Activated CD8-positive, alpha-beta T cell treated with anti-CD3 and anti-CD28 coated beads for 36 hours (primary cell): ENCODE data around the gene CHTOP. TPM values are rescaled to one million over a fixed set of nuclear protein-coding genes. Genes with fewer than 3 reads are reported as not detected.

Experiments used
- ATAC-seq: fragments of 200-7000 bp; cut with Tn5 transposase; one replicate; pipeline ENCODE4 v1.10.0; 2021; ENCODE audit warnings: mild to moderate bottlenecking, moderate library complexity
- CTCF ChIA-PET: fragments of 350-600 bp; sonication (Branson Sonifier 250); formaldehyde crosslinking; loops from one replicate; lab custom pipeline; 2021; ENCODE audit warnings: antibody characterized with exemption; lab: Charles Lee
- POLR2A ChIA-PET: fragments of 350-600 bp; sonication (Branson Sonifier 250); formaldehyde crosslinking; loops from one replicate; lab custom pipeline; 2021; ENCODE audit warnings: antibody characterized with exemption; lab: Charles Lee
- DNase-seq: peaks from one replicate; pipeline ENCODE4 v3.0.0-alpha.2; 2020
- H3K27ac Mint-ChIP-seq: one replicate; pipeline ENCODE4 v1.8.0; 2021; ENCODE audit warnings: mild to moderate bottlenecking, mixed read lengths
- H3K27me3 Mint-ChIP-seq: one replicate; pipeline ENCODE4 v1.8.0; 2021; ENCODE audit warnings: mixed read lengths
- H3K36me3 Mint-ChIP-seq: one replicate; pipeline ENCODE4 v1.8.0; 2021; ENCODE audit warnings: low read depth, mixed read lengths
- H3K4me1 Mint-ChIP-seq: one replicate; pipeline ENCODE4 v1.8.0; 2021; ENCODE audit warnings: low read depth, mixed read lengths
- H3K4me3 Mint-ChIP-seq: one replicate; pipeline ENCODE4 v1.8.0; 2021; ENCODE audit warnings: mild to moderate bottlenecking, moderate library complexity, mixed read lengths
- H3K9me3 Mint-ChIP-seq: one replicate; pipeline ENCODE4 v1.8.0; 2021; ENCODE audit warnings: mixed read lengths
- intact Hi-C: fragments of 100-400 bp; cut with micrococcal nuclease; formaldehyde crosslinking; loops from one replicate; pipeline ENCODE4 v1.10.0; 2022
- total RNA-seq, 2 experiments: library from RNA; stranded (reverse); gene quantifications; one replicate each; pipeline ENCODE4 v1.2.3, GENCODE V29; 2021
- TF ChIP-seq, protein P1 (sequence below): fragments of 200-600 bp; IDR thresholded peaks from one replicate; pipeline ENCODE4 v1.8.0; 2022; ENCODE audit warnings: antibody characterized with exemption, mild to moderate bottlenecking

The CHTOP gene
- total RNA-seq, 2 experiments from 2014 or later, result 76.8 to 83.2 TPM

DNA sequence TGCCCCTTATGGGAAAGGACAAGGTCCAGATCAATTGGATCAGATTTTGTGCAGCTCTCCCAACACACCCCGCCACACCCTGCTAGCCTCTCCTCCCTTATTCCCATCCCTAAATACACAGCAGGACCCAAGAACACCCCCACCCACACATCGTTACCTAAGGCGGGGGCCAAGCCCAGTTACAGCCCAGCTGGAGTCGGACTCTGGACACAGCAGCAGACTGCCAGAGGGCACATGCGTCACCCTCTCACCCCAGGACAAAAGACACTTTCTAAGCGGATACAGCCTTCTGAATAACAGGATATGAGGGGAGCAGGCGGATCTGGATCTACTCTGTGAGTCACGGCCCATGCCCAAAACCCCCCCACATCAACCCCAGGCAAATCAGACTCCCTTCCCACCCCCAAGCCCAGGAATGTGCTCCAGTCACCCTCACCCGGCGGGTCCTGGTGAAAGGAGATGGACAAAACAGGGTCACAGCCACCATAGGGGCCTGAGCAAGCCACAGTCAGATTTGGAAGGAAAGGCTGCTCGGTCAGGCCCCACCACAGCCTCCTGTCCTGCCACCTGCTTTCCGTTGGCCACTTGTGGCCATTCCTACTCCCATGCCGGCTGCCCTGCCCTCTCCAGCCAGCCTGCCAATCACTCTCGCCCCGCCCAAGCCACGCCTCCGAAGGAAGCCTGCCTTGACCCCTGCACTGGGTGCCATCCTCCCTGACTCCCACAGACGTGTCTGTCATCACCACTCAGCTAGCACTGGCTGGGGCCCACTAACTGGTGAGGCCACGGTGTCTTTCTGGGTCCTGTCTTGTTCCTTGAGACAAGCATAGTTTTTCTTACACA, 24.9 kb upstream of the CHTOP start:
- no peak overlapping the region for H3K4me3 Mint-ChIP-seq
- ChIA-PET POLR2A (interaction anchor here (1.4 kb wide), 1 partner anchor 23 kb away, joined by 3 read pairs; no protein-coding TSS in a partner anchor), CTCF (no interaction called here)

GRCh38 chr1:153609585-153609907, 24.3 kb upstream of the CHTOP start:
- intact Hi-C loops, result no loop called here
- Mint-ChIP-seq H3K36me3 (no peaks in the 10 kb centered on the region), H3K9me3 (no peaks in the 10 kb centered on the region), H3K27me3 (no peaks in the 10 kb centered on the region), H3K27ac (no peak overlapping the region), H3K4me1 (no peaks in the 10 kb centered on the region), H3K4me3 (no peak overlapping the region)
- ATAC-seq (no peak), DNase-seq (no peak)
- TF ChIP-seq, protein P1, sequence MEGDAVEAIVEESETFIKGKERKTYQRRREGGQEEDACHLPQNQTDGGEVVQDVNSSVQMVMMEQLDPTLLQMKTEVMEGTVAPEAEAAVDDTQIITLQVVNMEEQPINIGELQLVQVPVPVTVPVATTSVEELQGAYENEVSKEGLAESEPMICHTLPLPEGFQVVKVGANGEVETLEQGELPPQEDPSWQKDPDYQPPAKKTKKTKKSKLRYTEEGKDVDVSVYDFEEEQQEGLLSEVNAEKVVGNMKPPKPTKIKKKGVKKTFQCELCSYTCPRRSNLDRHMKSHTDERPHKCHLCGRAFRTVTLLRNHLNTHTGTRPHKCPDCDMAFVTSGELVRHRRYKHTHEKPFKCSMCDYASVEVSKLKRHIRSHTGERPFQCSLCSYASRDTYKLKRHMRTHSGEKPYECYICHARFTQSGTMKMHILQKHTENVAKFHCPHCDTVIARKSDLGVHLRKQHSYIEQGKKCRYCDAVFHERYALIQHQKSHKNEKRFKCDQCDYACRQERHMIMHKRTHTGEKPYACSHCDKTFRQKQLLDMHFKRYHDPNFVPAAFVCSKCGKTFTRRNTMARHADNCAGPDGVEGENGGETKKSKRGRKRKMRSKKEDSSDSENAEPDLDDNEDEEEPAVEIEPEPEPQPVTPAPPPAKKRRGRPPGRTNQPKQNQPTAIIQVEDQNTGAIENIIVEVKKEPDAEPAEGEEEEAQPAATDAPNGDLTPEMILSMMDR, result no peak
- ChIA-PET CTCF (interaction anchor here (2.2 kb wide), 1 partner anchor 99 kb away, joined by 9 read pairs; no protein-coding TSS in a partner anchor), POLR2A (no interaction called here)

More for the DNA sequence above, 24.9 kb upstream of the CHTOP start:
- no peaks in the 10 kb centered on the region for H3K36me3 Mint-ChIP-seq
- intact Hi-C loops, result no loop called here
- H3K4me1 Mint-ChIP-seq, result no peaks in the 10 kb centered on the region
- H3K27ac Mint-ChIP-seq, result no peak overlapping the region
- no peaks in the 10 kb centered on the region for H3K9me3 Mint-ChIP-seq
- DNase-seq (no peak), ATAC-seq (no peak)
- TF ChIP-seq, protein P1, result no peak
- H3K27me3 Mint-ChIP-seq, result no peaks in the 10 kb centered on the region

GRCh38 chr1:153610334-153610733, 23.5 kb upstream of the CHTOP start:
- DNase-seq (no peak), ATAC-seq (no peak)
- POLR2A ChIA-PET, result interaction anchor here (0.5 kb wide), 1 partner anchor 36 kb away, joined by 3 read pairs; no protein-coding TSS in a partner anchor
- Mint-ChIP-seq H3K27me3 (no peaks in the 10 kb centered on the region), H3K4me3 (no peak overlapping the region), H3K4me1 (no peaks in the 10 kb centered on the region), H3K27ac (no peak overlapping the region), H3K36me3 (no peaks in the 10 kb centered on the region), H3K9me3 (no peaks in the 10 kb centered on the region)
- intact Hi-C loops, result no loop called here
- TF ChIP-seq, protein P1, result no peak
- CTCF ChIA-PET, result interaction anchor here (0.7 to 2.2 kb wide), 3 partner anchors 37 to 99 kb away, joined by 3 to 9 read pairs (median 4); no protein-coding TSS in a partner anchor

DNA sequence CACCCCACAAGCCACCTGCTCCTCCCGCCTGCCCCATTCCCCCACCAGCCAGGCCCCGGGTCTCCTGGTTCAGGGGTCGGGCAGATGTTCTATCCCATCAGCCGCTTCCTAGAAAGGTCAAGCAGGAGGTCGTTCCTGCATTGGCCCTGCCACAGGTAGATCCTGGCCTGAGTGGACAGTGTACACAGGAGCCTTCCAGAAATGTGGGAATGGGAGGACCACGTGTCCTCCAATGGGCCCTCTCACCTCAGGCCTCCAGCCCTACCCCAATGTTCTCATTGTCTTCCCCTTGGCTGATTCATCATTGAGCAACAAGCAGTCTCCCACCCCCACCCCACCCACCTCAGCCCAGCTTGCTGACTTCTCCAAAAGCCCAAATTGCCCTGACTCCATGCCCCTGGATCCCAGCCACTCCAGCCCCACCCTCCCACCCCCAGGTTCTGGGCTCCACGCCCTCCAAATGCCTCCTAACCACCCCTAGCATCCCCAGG, 23.0 kb upstream of the CHTOP start:
- peaks cover 2% of the 10 kb centered on the region for H3K4me1 Mint-ChIP-seq
- H3K27me3 Mint-ChIP-seq, result no peaks in the 10 kb centered on the region
- ATAC-seq (no peak), DNase-seq (no peak)
- ChIA-PET POLR2A (interaction anchor here (0.5 kb wide), 1 partner anchor 36 kb away, joined by 3 read pairs; no protein-coding TSS in a partner anchor), CTCF (interaction anchor here (0.7 to 2.2 kb wide), 3 partner anchors 38 to 100 kb away, joined by 3 to 9 read pairs (median 4); no protein-coding TSS in a partner anchor)
- H3K36me3 Mint-ChIP-seq, result no peaks in the 10 kb centered on the region
- no peaks in the 10 kb centered on the region for H3K9me3 Mint-ChIP-seq
- TF ChIP-seq, protein P1, result no peak
- H3K4me3 Mint-ChIP-seq, result no peak overlapping the region
- H3K27ac Mint-ChIP-seq, result no peak overlapping the region
- intact Hi-C loops, result no loop called here

- DNase-seq (no peak), ATAC-seq (no peak)
- Mint-ChIP-seq H3K9me3 (no peaks in the 10 kb centered on the region), H3K36me3 (no peaks in the 10 kb centered on the region), H3K4me3 (no peak overlapping the region), H3K27ac (no peak overlapping the region), H3K27me3 (no peaks in the 10 kb centered on the region), H3K4me1 (peaks cover 5% of the 10 kb centered on the region)
- CTCF ChIA-PET, result interaction anchor here (0.6 to 2.2 kb wide), 4 partner anchors 38 to 102 kb away, joined by 3 to 9 read pairs (median 4); no protein-coding TSS in a partner anchor
- POLR2A ChIA-PET, result no interaction called here
- intact Hi-C loops, result no loop called here
- TF ChIP-seq, protein P1, result no peak
Measured at GRCh38 chr1:153611356-153611755, 22.5 kb upstream of the CHTOP start.
